A673 (cell line): ENCODE results near the gene FGGY.

ENCODE experiments used
- CTCF ChIP-seq: fragments of 300-800, 200-600 bp; sonication (generic); conservative IDR thresholded peaks from 2 replicates; pipeline ENCODE4 v1.5.1; 2017; ENCODE audit warnings: low read depth, mild to moderate bottlenecking, antibody characterized with exemption, low read length, moderate library complexity, mixed read lengths
- EZH2 ChIP-seq: fragments of 200-600 bp; sonication (generic); IDR thresholded peaks from 2 replicates; pipeline ENCODE4 v1.6.1; 2017; ENCODE audit warnings: borderline replicate concordance, low read depth, mild to moderate bottlenecking, mixed read lengths, antibody characterized with exemption, low read length; ENCODE audit not compliant: poor library complexity, severe bottlenecking

DNA sequence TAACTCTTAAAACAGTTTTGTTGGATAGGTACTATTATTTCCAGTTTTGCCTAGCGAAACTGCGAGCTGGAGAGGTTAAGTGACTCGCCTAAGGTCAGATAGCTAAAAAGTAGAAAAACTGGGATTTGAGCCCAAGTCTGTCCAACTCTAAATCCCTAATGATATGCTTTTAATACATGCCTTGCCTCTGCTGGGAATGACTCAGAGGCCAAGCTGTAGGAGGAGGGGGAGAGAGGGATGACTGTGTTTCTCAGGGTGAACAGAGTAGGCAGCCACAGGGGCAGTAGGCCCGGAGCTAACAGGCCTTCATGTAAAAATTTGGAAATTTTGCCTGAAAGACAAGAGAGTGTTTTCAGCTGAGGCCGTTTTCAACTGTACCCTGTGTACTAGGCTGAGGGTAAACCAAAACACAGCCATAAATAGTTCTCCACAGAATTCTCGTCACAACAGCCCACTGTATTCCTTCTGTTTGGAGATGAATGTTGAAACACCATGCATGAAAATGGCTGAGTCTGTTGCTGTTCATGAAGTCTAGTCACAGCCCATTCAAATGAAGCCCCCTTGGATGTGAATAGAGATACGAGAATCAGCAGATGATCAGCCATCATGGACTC, 410.4 kb downstream of the FGGY start:
- TF ChIP-seq CTCF (no peak), EZH2 (no peak)
